Frontal cortex (tissue), 1 donor: Measurements from ENCODE around the gene SLC24A1. TPM values are rescaled to one million over a fixed set of nuclear protein-coding genes. Genes with fewer than 3 reads are reported as not detected.

Source experiments
- small RNA-seq: library from RNA; depleted of rRNA; stranded (forward); fragments of <200 nt; gene quantifications from one replicate; pipeline ENCODE3, GENCODE V24; 2014
- total RNA-seq: library from RNA; depleted of rRNA; stranded (reverse); fragments of >200 nt; gene quantifications from one replicate; pipeline ENCODE4 v1.2.3, GENCODE V29; 2014

The SLC24A1 gene
- total RNA-seq, 1 donor from 2014 or later: 1.6 TPM

Small RNAs within 50 kb of the gene (small RNA-seq; reads per million reads assigned to genes)
- not detected for gene SNORD13E

Other genes with a start within 250 kb of the SLC24A1 start
- gene IGDCC3, start 243.9 kb upstream of the SLC24A1 start, total RNA-seq: 6.9 TPM
- gene IGDCC4, start 199.0 kb upstream of the SLC24A1 start, total RNA-seq: 6.9 TPM
- gene DPP8, start 104.2 kb upstream of the SLC24A1 start, total RNA-seq: 87.2 TPM
- gene HACD3, start 91.5 kb upstream of the SLC24A1 start, total RNA-seq: 128 TPM
- gene INTS14, start 10.8 kb upstream of the SLC24A1 start, total RNA-seq: 17.5 TPM
- gene DENND4A, start 170.4 kb downstream of the SLC24A1 start, total RNA-seq: 87.2 TPM
- 190 TPM for gene RAB11A, start 247.6 kb downstream of the SLC24A1 start, total RNA-seq